Measurements from ENCODE around the gene ZNF804A.

DNA sequence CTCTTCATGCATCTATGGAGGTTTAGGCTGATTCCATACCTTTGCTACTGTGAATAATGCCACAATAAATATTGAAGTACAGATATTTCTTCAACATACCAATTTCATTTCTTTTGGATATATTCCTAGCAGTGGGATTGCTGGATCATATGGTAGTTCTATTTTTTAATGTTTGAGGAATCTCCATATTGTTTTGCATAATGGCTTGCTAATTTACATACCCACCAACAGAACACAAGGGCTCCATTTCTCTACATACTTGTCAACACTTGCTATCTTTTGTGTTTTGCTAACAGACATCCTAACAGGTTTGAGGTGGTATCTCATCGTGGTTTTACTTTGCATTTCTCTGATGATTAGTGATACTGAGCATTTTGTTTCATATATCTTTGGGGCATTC is 253.2 kb downstream of the ZNF804A start:
- TF ChIP-seq EZH2phosphoT487 (IDR thresholded peaks at IDR 0.05; ENCODE audit: insufficient read depth, low read depth) (no peak), EZH2 (IDR thresholded peaks at IDR 0.05; ENCODE audit: insufficient read depth, poor library complexity, severe bottlenecking) (no peak)

Measured in GM23248 (cell line).